HG02885 (cell line): ENCODE data around the gene GDF2.

Experiments used
- ATAC-seq: cut with Tn5 transposase; IDR thresholded peaks from one replicate; pipeline ENCODE4 v1.9.1; 2021; ENCODE audit warnings: mild to moderate bottlenecking; ENCODE audit not compliant: unreplicated experiment, poor library complexity

The GDF2 gene

DNA sequence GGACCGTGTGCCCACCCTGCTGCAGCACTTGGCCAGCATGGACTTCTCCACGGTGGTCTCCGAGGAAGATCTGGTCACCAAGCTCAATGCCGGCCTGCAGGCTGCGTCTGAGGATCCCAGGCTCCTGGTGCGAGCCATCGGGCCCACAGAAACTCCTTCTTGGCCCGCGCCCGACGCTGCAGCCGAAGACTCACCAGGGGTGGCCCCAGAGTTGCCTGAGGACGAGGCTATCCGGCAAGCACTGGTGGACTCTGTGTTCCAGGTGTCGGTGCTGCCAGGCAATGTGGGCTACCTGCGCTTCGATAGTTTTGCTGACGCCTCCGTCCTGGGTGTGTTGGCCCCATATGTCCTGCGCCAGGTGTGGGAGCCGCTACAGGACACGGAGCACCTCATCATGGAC, 27.3 kb downstream of the GDF2 start:
- ATAC-seq = no peak

GRCh38 chr10:47349941-47350371, 27.7 kb downstream of the GDF2 start:
- ATAC-seq = no peak

GRCh38 chr10:47350671-47351640, 28.7 kb downstream of the GDF2 start:
- ATAC-seq = no peak

- ATAC-seq = no peak
Observed at GRCh38 chr10:47351899-47352815, 29.9 kb downstream of the GDF2 start.

GRCh38 chr10:47353351-47353750, 31.1 kb downstream of the GDF2 start:
- no peak for ATAC-seq

DNA sequence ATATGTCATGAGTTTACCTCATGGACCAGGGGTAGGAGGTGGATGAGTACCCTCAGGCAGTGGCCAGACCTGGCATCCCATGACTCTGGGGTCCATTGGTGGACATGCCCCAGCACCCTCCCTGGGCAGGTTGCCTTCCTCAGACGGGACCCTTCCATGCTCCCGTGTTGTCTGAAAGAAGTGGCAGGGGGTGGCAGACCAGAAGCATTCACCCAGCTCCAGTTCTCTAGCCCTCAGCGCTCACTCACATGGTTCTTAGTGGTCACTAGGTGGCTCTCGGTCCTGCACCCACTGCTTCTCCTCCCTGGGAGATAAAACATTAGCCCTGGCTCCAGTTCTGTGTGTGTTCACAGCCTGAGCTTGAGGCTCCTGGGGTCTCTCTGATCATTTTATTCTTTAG, 31.9 kb downstream of the GDF2 start:
- no peak for ATAC-seq

- no peak for ATAC-seq
Observed at GRCh38 chr10:47354900-47355299, 32.6 kb downstream of the GDF2 start.

DNA sequence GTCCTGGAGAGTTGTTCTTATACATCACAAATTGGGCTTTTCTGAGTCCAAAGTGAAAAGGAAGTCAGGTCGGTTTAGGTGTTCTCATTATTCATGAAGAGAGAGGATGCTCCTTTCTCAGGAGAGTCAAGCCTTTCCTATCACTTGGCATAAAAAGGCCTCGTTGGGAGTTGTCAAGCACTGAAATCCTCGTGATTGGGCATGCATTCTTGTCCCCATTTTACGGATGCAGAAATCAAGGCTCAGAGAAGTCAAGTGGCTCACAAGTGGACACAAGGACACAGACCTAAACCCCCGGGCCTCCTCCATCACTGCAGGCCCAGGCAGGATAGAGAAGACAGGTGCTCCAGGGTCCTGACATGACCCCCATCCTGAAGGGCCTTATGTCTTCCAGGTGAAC, 34.5 kb downstream of the GDF2 start:
- ATAC-seq = no peak

DNA sequence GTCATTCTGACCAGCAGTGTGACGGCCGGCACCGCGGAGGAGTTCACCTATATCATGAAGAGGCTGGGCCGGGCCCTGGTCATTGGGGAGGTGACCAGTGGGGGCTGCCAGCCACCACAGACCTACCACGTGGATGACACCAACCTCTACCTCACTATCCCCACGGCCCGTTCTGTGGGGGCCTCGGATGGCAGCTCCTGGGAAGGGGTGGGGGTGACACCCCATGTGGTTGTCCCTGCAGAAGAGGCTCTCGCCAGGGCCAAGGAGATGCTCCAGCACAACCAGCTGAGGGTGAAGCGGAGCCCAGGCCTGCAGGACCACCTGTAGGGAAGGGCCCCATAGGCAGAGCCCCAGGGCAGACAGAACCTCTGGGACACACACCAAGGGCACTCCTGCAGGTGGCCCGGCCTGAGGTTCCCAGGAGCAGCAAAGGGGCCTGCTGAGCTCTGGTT, 34.9 kb downstream of the GDF2 start:
- ATAC-seq = no peak

DNA sequence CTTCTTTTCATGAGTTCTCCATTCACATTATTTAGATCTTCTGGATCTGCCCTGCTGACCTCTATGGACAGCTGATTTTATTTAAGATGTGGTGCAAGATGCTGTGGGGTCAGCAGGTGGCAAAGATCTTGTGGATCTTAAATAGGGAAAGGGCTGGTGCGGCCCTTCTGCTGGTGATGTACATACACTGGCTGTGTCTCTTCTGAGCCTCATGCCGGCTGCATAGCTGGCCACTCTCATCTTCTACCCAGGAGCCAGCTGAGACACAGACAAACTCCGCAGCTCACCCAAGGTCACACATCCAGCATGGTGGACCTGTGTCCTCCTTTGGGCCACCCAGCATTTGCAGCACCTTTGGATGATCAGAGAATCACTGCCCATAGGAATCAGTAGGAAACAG, 35.7 kb downstream of the GDF2 start:
- no peak for ATAC-seq

DNA sequence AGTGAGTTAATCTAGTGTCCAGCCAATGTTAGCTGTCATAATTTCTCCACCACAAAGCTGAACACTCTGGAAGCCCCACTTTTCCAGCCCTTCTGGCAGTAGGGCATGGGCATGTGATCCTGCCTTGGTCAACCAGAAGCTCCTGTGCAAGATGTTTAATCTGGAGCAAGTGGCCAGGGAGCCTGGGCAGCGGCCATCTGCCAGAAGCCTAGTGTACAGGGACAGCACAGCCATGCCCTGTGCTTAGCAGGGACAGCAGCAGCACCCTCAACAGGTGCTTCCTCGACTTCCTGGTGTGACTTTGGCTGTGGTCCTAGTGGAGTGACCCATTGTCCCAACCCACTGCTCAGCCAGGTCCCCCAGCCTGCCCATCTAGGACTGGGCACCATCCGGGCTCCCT, 36.2 kb downstream of the GDF2 start:
- no peak for ATAC-seq

GRCh38 chr10:47359101-47359500, 36.8 kb downstream of the GDF2 start:
- ATAC-seq = no peak

DNA sequence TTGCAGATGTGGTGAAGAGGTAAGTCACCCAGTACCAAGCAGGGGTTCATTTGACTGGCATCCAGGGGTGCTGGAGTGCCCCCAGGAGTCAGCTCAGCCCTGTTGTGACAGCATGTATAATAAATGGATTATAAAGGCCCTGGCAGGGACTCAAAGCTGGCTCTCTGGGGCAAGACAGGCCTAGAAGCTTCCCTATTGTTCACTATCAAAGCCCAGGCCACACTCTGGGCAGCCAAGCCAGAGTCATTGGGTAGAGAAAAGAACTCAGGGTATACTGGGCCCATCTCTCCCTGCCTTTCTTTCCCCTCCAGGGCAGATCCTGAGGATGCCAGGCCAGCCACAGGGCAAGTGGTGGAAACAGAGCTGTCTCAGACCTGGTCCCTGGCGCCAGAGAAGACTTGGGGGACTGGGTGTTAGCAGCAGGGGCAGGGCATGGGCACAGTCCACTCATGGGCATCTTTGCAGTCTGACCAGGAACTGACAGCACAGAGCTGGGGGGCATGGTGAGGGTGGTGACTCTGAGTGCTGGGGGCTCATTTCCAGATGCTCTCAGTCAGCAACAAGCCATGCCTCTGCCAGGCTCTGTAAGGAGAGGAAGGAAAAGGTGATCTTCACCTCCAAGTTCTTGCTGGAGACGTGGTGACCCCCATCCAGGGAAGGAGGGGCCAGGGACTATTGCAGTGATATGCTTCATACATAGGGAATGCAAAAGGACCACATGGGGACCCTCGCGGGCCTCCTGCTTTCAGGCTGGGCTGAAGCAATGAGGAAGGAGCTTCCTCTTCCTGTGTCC, 37.6 kb downstream of the GDF2 start:
- no peak for ATAC-seq

DNA sequence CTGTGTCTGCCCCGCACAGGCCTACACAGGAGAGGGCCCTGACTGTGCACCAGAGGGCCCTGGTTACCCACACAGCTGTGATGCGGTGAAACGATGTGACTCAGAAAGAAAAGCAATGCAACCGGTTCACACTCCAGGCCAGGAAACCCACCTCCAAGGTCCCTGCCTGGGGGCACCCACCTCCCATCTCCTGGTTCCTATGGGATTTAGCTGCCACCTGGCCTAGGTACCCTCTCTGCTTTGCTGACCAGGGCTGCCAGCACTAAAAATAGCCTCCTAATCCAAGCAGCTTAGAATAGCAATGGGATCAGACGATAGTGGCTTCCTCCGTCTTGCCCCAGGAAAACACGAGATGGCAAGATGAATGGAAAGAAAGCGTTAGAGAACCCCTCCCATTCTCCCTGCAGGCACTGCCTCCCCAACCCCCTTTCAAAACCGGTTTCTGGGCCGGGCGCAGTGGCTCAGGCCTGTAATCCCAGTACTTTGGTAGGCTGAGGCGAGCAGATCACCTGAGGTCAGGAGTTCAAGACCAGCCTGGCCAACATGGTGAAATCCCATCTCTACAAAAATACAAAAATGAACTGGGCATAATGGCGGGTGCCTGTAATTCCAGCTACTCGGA, 38.3 kb downstream of the GDF2 start:
- ATAC-seq = no peak

DNA sequence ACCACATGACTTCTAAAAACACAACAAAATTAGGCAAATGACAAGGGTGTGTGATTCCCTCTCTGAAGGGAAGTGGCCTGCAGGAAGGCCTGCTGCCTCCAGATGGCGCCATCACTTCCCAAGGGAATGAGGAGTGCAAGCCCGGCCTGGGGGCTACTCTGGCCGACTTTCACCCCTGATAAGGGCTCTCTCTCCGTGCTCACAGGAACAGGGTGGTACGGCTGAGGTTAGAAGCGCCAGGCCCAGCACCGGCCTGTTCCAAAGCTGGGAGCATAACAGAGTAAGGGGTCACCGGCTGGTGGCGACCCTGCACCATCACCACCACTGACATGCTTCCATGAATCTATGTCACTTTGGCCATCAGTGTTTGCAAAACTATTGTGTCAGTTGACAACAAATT, 39.0 kb downstream of the GDF2 start:
- ATAC-seq = no peak

- ATAC-seq = no peak
Observed at GRCh38 chr10:47362199-47362598, 39.9 kb downstream of the GDF2 start.

DNA sequence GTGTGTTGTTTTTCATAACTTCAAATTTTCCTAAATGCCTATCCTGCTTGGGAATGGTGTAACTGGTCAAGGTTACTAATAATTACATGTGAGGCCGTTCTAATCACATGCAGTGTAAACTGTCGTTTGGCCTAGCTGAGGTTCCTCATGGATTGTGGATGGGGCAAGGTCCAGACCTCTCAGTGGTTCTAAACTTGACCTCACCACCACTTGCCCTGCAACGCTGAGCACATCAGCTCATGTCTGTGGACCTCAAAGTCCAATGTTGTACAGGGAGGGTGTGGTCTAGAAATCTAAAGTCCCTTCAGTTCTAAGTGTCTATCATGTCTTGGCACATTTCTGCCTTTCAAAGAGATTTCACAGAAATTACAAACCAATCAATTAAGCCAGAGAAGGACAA, 41.5 kb downstream of the GDF2 start:
- ATAC-seq = no peak

- ATAC-seq = no peak
Observed at GRCh38 chr10:47364366-47364765, 42.1 kb downstream of the GDF2 start.

- no peak for ATAC-seq
Observed at GRCh38 chr10:47364911-47365310, 42.7 kb downstream of the GDF2 start.
